OCI-LY1 (cell line): ENCODE results near the gene NUP42.

Experiments
- H2AFZ ChIP-seq: fragments of 200-600 bp; sonication (generic), shearing (Covaris generic); 2 replicates; pipeline ENCODE4 v1.6.0; 2014; ENCODE audit warnings: antibody characterized with exemption, mild to moderate bottlenecking, low read length
- H3F3A ChIP-seq: fragments of 200-600 bp; sonication (generic), shearing (Covaris generic); 2 replicates; pipeline ENCODE4 v1.6.0; 2014; ENCODE audit warnings: mild to moderate bottlenecking, antibody characterized with exemption, low read length, moderate library complexity; ENCODE audit not compliant: insufficient read depth
- H3K27ac ChIP-seq: fragments of 200-600 bp; sonication (generic); 2 replicates; pipeline ENCODE4 v1.5.1; 2014; ENCODE audit warnings: low read length, mixed run types, mild to moderate bottlenecking, low read depth; ENCODE audit not compliant: poor library complexity, severe bottlenecking
- H3K27me3 ChIP-seq: fragments of 200-600 bp; sonication (generic); 2 replicates; pipeline ENCODE4 v1.6.0; 2014; ENCODE audit warnings: antibody characterized with exemption, mild to moderate bottlenecking, low read length, moderate library complexity; ENCODE audit not compliant: insufficient read depth
- H3K36me3 ChIP-seq: fragments of 200-600 bp; sonication (generic); 2 replicates; pipeline ENCODE4 v1.6.1; 2014; ENCODE audit warnings: mild to moderate bottlenecking, antibody characterized with exemption, low read length, moderate library complexity, mixed read lengths; ENCODE audit not compliant: insufficient read depth
- H3K4me1 ChIP-seq: fragments of 200-600 bp; sonication (generic); 2 replicates; pipeline ENCODE4 v1.5.1; 2014; ENCODE audit warnings: mild to moderate bottlenecking, low read length, moderate library complexity; ENCODE audit not compliant: insufficient read depth, severe bottlenecking
- H3K4me2 ChIP-seq: fragments of 200-600 bp; sonication (generic), shearing (Covaris generic); 2 replicates; pipeline ENCODE4 v1.6.1; 2014; ENCODE audit warnings: low read length
- H3K4me3 ChIP-seq: fragments of 200-600 bp; sonication (generic); 2 replicates; pipeline ENCODE4 v1.5.1; 2014; ENCODE audit warnings: low read length, low read depth, mild to moderate bottlenecking, mixed read lengths; ENCODE audit not compliant: poor library complexity, severe bottlenecking
- H3K79me2 ChIP-seq: fragments of 200-600 bp; shearing (Covaris generic); 2 replicates; pipeline ENCODE4 v1.6.1; 2016; ENCODE audit warnings: mixed run types, low read length, mixed read lengths; ENCODE audit not compliant: insufficient read depth
- H3K9ac ChIP-seq: fragments of 200-600 bp; sonication (generic), shearing (Covaris generic); 2 replicates; pipeline ENCODE4 v1.6.1; 2014; ENCODE audit warnings: mild to moderate bottlenecking, low read length, mixed read lengths
- H3K9me2 ChIP-seq: fragments of 200-600 bp; sonication (generic), shearing (Covaris generic); 2 replicates; pipeline ENCODE4 v1.6.1; 2014; ENCODE audit warnings: low read depth, mild to moderate bottlenecking, low read length, mixed read lengths
- H3K9me3 ChIP-seq: fragments of 200-600 bp; shearing (Covaris generic); 2 replicates; pipeline ENCODE4 v1.6.1; 2014; ENCODE audit warnings: low read length, mixed read lengths
- H4K20me1 ChIP-seq: fragments of 200-600 bp; sonication (generic), shearing (Covaris generic); 2 replicates; pipeline ENCODE4 v1.6.0; 2016; ENCODE audit warnings: mild to moderate bottlenecking, low read length; ENCODE audit not compliant: insufficient read depth
- CTCF ChIP-seq: fragments of 200-600 bp; sonication (generic), shearing (Covaris generic); IDR thresholded peaks from 2 replicates; pipeline ENCODE4 v1.5.1; 2017; ENCODE audit warnings: mild to moderate bottlenecking, antibody characterized with exemption, low read length, moderate library complexity, mixed read lengths
- EZH2 ChIP-seq: fragments of 200-600 bp; sonication (generic), shearing (Covaris generic); IDR thresholded peaks from 2 replicates; pipeline ENCODE4 v1.8.0; 2017; ENCODE audit warnings: borderline replicate concordance, mixed run types, mild to moderate bottlenecking, antibody characterized with exemption, low read length, moderate library complexity, mixed read lengths

NUP42 gene

GRCh38 chr7:23136216-23136615, 45.6 kb upstream of the NUP42 start:
- Histone ChIP-seq H4K20me1 (no peaks in the 10 kb centered on the region), H3K36me3 (no peaks in the 10 kb centered on the region), H3K79me2 (no peaks in the 10 kb centered on the region), H3K9ac (no peak overlapping the region), H2AFZ (no peak overlapping the region), H3K27me3 (no peaks in the 10 kb centered on the region), H3K4me2 (no peak overlapping the region), H3K27ac (no peak overlapping the region), H3K4me1 (no peaks in the 10 kb centered on the region), H3K4me3 (no peak overlapping the region), H3F3A (no peaks in the 10 kb centered on the region), H3K9me3 (no peaks in the 10 kb centered on the region), H3K9me2 (no peaks in the 10 kb centered on the region)
- no peak for TF ChIP-seq EZH2
- no peak for TF ChIP-seq CTCF

GRCh38 chr7:23157679-23158078, 24.2 kb upstream of the NUP42 start:
- TF ChIP-seq CTCF (no peak), EZH2 (no peak)
- no peak overlapping the region for H3K27ac ChIP-seq

GRCh38 chr7:23158546-23158945, 23.3 kb upstream of the NUP42 start:
- H3K27ac ChIP-seq, result no peak overlapping the region
- TF ChIP-seq EZH2, result no peak
- TF ChIP-seq CTCF, result no peak

More at GRCh38 chr7:23157679-23158078, 24.2 kb upstream of the NUP42 start:
- no peaks in the 10 kb centered on the region for H3K9me3 ChIP-seq
- no peak overlapping the region for H2AFZ ChIP-seq
- H3K4me1 ChIP-seq, result no peaks in the 10 kb centered on the region
- H3K4me2 ChIP-seq, result no peak overlapping the region
- H3K79me2 ChIP-seq, result no peaks in the 10 kb centered on the region
- no peak overlapping the region for H3K4me3 ChIP-seq
- H3K9me2 ChIP-seq, result no peaks in the 10 kb centered on the region
- H3K36me3 ChIP-seq, result no peaks in the 10 kb centered on the region
- H4K20me1 ChIP-seq, result no peaks in the 10 kb centered on the region
- H3F3A ChIP-seq, result no peaks in the 10 kb centered on the region
- H3K27me3 ChIP-seq, result no peaks in the 10 kb centered on the region
- no peak overlapping the region for H3K9ac ChIP-seq

More at GRCh38 chr7:23158546-23158945, 23.3 kb upstream of the NUP42 start:
- H3F3A ChIP-seq, result no peaks in the 10 kb centered on the region
- no peaks in the 10 kb centered on the region for H3K27me3 ChIP-seq
- no peaks in the 10 kb centered on the region for H3K79me2 ChIP-seq
- H3K9me2 ChIP-seq, result no peaks in the 10 kb centered on the region
- H3K4me2 ChIP-seq, result no peak overlapping the region
- H3K4me1 ChIP-seq, result no peaks in the 10 kb centered on the region
- no peaks in the 10 kb centered on the region for H3K9me3 ChIP-seq
- no peak overlapping the region for H3K4me3 ChIP-seq
- no peak overlapping the region for H3K9ac ChIP-seq
- no peak overlapping the region for H2AFZ ChIP-seq
- H4K20me1 ChIP-seq, result no peaks in the 10 kb centered on the region
- H3K36me3 ChIP-seq, result no peaks in the 10 kb centered on the region
